Vagina (tissue), 2 donors: ENCODE data around the gene CHRNA4. TPM values are rescaled to one million over a fixed set of nuclear protein-coding genes. Genes with fewer than 3 reads are reported as not detected.

Source experiments
- DNase-seq, 2 donors: peaks; one replicate each; pipeline ENCODE4 v3.0.0-alpha.2; 2017; ENCODE audit errors: extremely low spot score in 2 of 2
- H3K27ac ChIP-seq: fragments of 200-600 bp; sonication (generic); one replicate; pipeline ENCODE4 v1.5.1; 2019
- H3K27me3 ChIP-seq: fragments of 200-600 bp; sonication (generic); one replicate; pipeline ENCODE4 v1.5.1; 2019
- H3K36me3 ChIP-seq, 2 donors: fragments of 200-600 bp; sonication (generic); one replicate each; pipeline ENCODE4 v1.5.1; 2017 to 2019
- H3K4me1 ChIP-seq: fragments of 200-600 bp; sonication (generic); one replicate; pipeline ENCODE4 v1.5.1; 2019
- H3K4me3 ChIP-seq, 2 donors: fragments of 200-600 bp; sonication (generic); 1 replicate in 1 of 2; 2 replicates in 1 of 2; pipeline ENCODE4 v1.5.1; 2016 to 2019
- H3K9me3 ChIP-seq: fragments of 200-600 bp; sonication (generic); one replicate; pipeline ENCODE4 v1.5.1; 2019
- CTCF ChIP-seq, 3 experiments: fragments of 450-650 bp in 2 of 3; fragments of 200-600 bp in 1 of 3; sonication (generic) in 1 of 3; IDR thresholded peaks; one replicate each; pipeline ENCODE4 v1.5.1; 2017 to 2019; ENCODE audit warnings: antibody characterized with exemption in 3 of 3, mild to moderate bottlenecking in 2 of 3, moderate library complexity in 2 of 3
- POLR2A ChIP-seq, 2 donors: fragments of 450-650 bp; IDR thresholded peaks; one replicate each; pipeline ENCODE4 v1.6.1; 2017; ENCODE audit warnings: antibody characterized with exemption in 2 of 2, mild to moderate bottlenecking in 2 of 2, moderate library complexity in 2 of 2
- POLR2AphosphoS5 ChIP-seq, 2 donors: sonication (generic); formaldehyde crosslinking; IDR thresholded peaks; one replicate each; pipeline ENCODE4 v1.9.0; 2017; ENCODE audit warnings: antibody characterized with exemption in 2 of 2, mild to moderate bottlenecking in 2 of 2, low read depth in 1 of 2; ENCODE audit not compliant: insufficient read depth in 1 of 2
- intact Hi-C: fragments of 100-400 bp; cut with DNase I; formaldehyde crosslinking; loops from one replicate; pipeline ENCODE4 v1.15.1; 2023
- total RNA-seq: library from RNA; depleted of rRNA; stranded (reverse); fragments of >200 nt; gene quantifications from one replicate; pipeline ENCODE4 v1.2.3, GENCODE V29; 2016

Gene CHRNA4
- total RNA-seq, 1 donor from 2014 or later: 0.25 TPM

GRCh38 chr20:63311833-63312243, 49.3 kb downstream of the CHRNA4 start:
- Histone ChIP-seq H3K27ac (no peak overlapping the region), H3K27me3 (no peaks in the 10 kb centered on the region), H3K4me3 (no peak overlapping the region), H3K9me3 (no peaks in the 10 kb centered on the region), H3K4me1 (no peaks in the 10 kb centered on the region), H3K36me3 (no peaks in the 10 kb centered on the region)
- intact Hi-C loops: loop anchor here (5.0 kb wide), 1 partner anchor 65 kb away; no protein-coding TSS in a partner anchor
- no peak for DNase-seq
- TF ChIP-seq POLR2A (IDR thresholded peaks at IDR 0.05) (no peak), CTCF (IDR thresholded peaks at IDR 0.05) (no peak), POLR2AphosphoS5 (IDR thresholded peaks at IDR 0.05; ENCODE audit: insufficient read depth in 1 of 2, low read depth in 1 of 2) (no peak)

GRCh38 chr20:63311186-63311832, 49.8 kb downstream of the CHRNA4 start:
- intact Hi-C loops: loop anchor here (5.0 kb wide), 1 partner anchor 66 kb away; no protein-coding TSS in a partner anchor
- no peak overlapping the region for H3K27ac ChIP-seq
- no peaks in the 10 kb centered on the region for H3K27me3 ChIP-seq
- no peak overlapping the region for H3K4me3 ChIP-seq
- no peaks in the 10 kb centered on the region for H3K36me3 ChIP-seq
- H3K4me1 ChIP-seq: no peaks in the 10 kb centered on the region
- no peaks in the 10 kb centered on the region for H3K9me3 ChIP-seq
- no peak for DNase-seq
- no peak for TF ChIP-seq CTCF (IDR thresholded peaks at IDR 0.05)
- TF ChIP-seq POLR2AphosphoS5 (IDR thresholded peaks at IDR 0.05; ENCODE audit: insufficient read depth in 1 of 2, low read depth in 1 of 2): no peak
- TF ChIP-seq POLR2A (IDR thresholded peaks at IDR 0.05): no peak

GRCh38 chr20:63310265-63310991, 50.7 kb downstream of the CHRNA4 start:
- no peak for DNase-seq
- Histone ChIP-seq H3K4me3 (no peak overlapping the region), H3K36me3 (no peaks in the 10 kb centered on the region), H3K27me3 (no peaks in the 10 kb centered on the region), H3K4me1 (no peaks in the 10 kb centered on the region), H3K27ac (no peak overlapping the region), H3K9me3 (no peaks in the 10 kb centered on the region)
- intact Hi-C loops: loop anchor here (5.0 kb wide), 1 partner anchor 67 kb away; no protein-coding TSS in a partner anchor
- TF ChIP-seq POLR2AphosphoS5 (IDR thresholded peaks at IDR 0.05; ENCODE audit: insufficient read depth in 1 of 2, low read depth in 1 of 2) (no peak), CTCF (IDR thresholded peaks at IDR 0.05) (no peak), POLR2A (IDR thresholded peaks at IDR 0.05) (no peak)

- H3K36me3 ChIP-seq: no peaks in the 10 kb centered on the region
- H3K4me3 ChIP-seq: no peak overlapping the region
- peak; percentile 63 to 66 (median 66) for TF ChIP-seq CTCF (IDR thresholded peaks at IDR 0.05)
- TF ChIP-seq POLR2AphosphoS5 (IDR thresholded peaks at IDR 0.05; ENCODE audit: insufficient read depth in 1 of 2, low read depth in 1 of 2): no peak
- TF ChIP-seq POLR2A (IDR thresholded peaks at IDR 0.05): no peak
- no peaks in the 10 kb centered on the region for H3K9me3 ChIP-seq
- no peaks in the 10 kb centered on the region for H3K27me3 ChIP-seq
- no peak overlapping the region for H3K27ac ChIP-seq
- intact Hi-C loops: loop anchor here (5.0 kb wide), 1 partner anchor 68 kb away; no protein-coding TSS in a partner anchor
- no peak for DNase-seq
- no peaks in the 10 kb centered on the region for H3K4me1 ChIP-seq
These were observed 51.7 kb downstream of the CHRNA4 start for GRCh38 chr20:63309261-63310071.
